ENCODE measurements around the gene CACNB4. TPM values are rescaled to one million over a fixed set of nuclear protein-coding genes. Genes with fewer than 3 reads are reported as not detected.

CACNB4 gene
- total and polyA plus RNA-seq, 9 of the 15 experiments (the other 6 are each of a cell fraction or from before 2014, with no cell fraction given) = 0.01 to 0.20 (median 0.04) TPM; not detected in 1

DNA sequence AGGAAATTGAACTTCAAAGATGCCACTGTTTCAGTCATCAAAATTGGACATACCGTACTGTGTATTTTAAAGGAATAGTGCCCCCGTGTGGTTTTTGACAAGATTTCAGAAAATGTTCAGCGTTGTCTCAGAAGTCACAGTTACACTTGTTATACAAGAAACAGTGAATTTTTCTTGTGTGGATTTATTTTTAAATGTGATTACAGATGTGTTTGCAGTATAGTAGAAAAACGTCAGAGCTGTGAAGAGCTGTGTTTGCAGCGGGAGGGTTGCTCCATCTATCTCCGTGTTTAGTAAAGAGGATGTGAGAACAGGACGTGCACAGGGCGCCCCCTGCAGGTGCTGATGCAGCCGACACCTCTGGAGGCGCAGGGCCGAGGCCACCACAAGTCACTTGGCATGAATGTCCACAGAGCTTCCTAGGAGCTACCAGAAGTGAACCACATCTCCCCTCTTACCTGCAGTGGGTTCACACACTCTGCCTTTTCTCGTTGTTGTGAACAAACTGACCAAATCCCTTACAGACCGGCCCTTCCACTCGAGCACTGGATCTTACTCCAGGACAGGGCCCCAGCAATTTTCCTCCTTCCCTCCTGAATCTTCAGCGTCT is 73.1 kb downstream of the CACNB4 start (continued):
- TF ChIP-seq ZNF311 (CRISPR knock-in tag; IDR thresholded peaks at IDR 0.05) = no peak
- TF ChIP-seq, protein P1, sequence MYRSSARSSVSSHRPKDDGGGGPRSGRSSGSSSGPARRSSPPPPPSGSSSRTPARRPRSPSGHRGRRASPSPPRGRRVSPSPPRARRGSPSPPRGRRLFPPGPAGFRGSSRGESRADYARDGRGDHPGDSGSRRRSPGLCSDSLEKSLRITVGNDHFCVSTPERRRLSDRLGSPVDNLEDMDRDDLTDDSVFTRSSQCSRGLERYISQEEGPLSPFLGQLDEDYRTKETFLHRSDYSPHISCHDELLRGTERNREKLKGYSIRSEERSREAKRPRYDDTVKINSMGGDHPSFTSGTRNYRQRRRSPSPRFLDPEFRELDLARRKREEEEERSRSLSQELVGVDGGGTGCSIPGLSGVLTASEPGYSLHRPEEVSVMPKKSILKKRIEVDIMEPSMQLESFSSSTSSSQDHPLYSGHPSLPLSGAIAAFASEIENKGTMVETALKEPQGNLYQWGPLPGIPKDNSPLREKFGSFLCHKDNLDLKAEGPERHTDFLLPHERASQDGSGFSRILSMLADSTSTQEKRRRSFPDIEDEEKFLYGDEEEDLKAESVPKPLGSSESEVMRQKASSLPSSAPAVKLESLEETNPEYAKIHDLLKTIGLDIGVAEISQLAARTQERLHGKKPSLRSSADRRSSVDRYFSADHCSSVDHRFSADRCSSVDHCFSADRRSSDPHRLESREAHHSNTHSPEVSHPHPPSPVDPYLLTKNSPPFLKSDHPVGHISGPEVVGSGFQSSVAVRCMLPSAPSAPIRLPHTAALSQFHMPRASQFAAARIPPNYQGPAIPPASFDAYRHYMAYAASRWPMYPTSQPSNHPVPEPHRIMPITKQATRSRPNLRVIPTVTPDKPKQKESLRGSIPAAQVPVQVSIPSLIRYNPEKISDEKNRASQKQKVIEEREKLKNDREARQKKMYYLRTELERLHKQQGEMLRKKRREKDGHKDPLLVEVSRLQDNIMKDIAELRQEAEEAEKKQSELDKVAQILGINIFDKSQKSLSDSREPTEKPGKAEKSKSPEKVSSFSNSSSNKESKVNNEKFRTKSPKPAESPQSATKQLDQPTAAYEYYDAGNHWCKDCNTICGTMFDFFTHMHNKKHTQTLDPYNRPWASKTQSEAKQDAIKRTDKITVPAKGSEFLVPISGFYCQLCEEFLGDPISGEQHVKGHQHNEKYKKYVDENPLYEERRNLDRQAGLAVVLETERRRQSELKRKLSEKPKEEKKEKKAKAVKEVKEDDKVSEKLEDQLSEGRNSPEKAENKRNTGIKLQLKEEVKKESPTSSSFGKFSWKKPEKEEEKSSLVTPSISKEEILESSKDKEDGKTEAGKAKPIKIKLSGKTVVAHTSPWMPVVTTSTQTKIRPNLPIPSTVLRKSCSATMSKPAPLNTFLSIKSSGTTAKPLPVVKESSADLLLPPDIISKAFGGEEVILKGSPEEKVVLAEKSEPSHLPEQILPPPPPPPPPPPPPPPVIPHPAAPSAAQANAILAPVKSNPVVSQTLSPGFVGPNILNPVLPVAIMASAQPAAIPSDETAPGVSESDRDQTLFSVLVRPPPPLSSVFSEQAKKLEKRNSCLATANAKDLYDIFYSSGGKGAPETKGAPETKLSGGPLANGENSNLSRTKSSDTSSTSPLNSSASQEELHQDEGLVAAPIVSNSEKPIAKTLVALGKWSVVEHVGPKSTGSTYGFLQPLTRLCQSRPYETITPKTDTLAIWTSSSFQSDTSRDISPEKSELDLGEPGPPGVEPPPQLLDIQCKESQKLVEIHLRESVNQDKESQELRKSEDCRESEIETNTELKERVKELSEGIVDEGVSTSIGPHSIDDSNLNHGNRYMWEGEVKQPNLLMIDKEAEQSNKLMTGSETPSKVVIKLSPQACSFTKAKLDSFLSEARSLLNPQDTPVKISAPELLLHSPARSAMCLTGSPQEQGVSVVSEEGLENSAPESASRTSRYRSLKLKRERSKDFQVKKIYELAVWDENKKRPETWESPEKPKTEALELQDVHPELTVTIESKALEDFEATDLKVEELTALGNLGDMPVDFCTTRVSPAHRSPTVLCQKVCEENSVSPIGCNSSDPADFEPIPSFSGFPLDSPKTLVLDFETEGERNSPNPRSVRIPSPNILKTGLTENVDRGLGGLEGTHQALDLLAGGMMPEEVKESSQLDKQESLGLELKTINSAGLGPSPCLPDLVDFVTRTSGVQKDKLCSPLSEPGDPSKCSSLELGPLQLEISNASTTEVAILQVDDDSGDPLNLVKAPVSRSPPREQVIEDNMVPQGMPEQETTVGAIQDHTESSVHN (IDR thresholded peaks at IDR 0.05; ENCODE audit: borderline replicate concordance in 1 of 2, low read depth in 1 of 2) = no peak
- TF ChIP-seq, protein P2, sequence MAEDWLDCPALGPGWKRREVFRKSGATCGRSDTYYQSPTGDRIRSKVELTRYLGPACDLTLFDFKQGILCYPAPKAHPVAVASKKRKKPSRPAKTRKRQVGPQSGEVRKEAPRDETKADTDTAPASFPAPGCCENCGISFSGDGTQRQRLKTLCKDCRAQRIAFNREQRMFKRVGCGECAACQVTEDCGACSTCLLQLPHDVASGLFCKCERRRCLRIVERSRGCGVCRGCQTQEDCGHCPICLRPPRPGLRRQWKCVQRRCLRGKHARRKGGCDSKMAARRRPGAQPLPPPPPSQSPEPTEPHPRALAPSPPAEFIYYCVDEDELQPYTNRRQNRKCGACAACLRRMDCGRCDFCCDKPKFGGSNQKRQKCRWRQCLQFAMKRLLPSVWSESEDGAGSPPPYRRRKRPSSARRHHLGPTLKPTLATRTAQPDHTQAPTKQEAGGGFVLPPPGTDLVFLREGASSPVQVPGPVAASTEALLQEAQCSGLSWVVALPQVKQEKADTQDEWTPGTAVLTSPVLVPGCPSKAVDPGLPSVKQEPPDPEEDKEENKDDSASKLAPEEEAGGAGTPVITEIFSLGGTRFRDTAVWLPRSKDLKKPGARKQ (CRISPR knock-in tag; IDR thresholded peaks at IDR 0.05) = no peak
- TF ChIP-seq SMARCC2 (IDR thresholded peaks at IDR 0.05; ENCODE audit: low read depth) = no peak
- TF ChIP-seq BRD9 (IDR thresholded peaks at IDR 0.05; ENCODE audit: low read depth, partially characterized antibody) = no peak
- TF ChIP-seq L3MBTL2 (IDR thresholded peaks at IDR 0.05) = peak; percentile 45; the same call in 1 of the 2 replicates
- TF ChIP-seq RBM25 (IDR thresholded peaks at IDR 0.05; ENCODE audit: low read depth, low read length, severe bottlenecking) = no peak
- no peak for TF ChIP-seq HOXB6 (CRISPR knock-in tag; IDR thresholded peaks at IDR 0.05; ENCODE audit: borderline replicate concordance)
- no peak for TF ChIP-seq TAL1 (IDR thresholded peaks at IDR 0.05)
- TF ChIP-seq PTBP1 (IDR thresholded peaks at IDR 0.05; ENCODE audit: low read depth, low read length) = no peak
- TF ChIP-seq HDAC2 (IDR thresholded peaks at IDR 0.05) = 0 out of 2 replicates have a peak, but pooled peaks have one; percentile 34
- TF ChIP-seq JUN (IDR thresholded peaks at IDR 0.05; ENCODE audit: borderline replicate concordance, low read depth, low read length) = no peak
- TF ChIP-seq JUN (CRISPR knock-in tag; IDR thresholded peaks at IDR 0.05; ENCODE audit: borderline replicate concordance) = no peak
- TF ChIP-seq ZNF695 (CRISPR knock-in tag; IDR thresholded peaks at IDR 0.05) = no peak
- TF ChIP-seq TBL1XR1 (IDR thresholded peaks at IDR 0.05; ENCODE audit: low read length in 2 of 2) = no peak
- TF ChIP-seq ZNF274 (IDR thresholded peaks at IDR 0.05; ENCODE audit: borderline replicate concordance, low read depth, low read length) = no peak
- TF ChIP-seq ZNF232 (CRISPR knock-in tag; IDR thresholded peaks at IDR 0.05) = no peak
- TF ChIP-seq SMC3 (conservative IDR thresholded peaks at IDR 0.05; ENCODE audit: insufficient read depth, low read depth, low read length) = peak; percentile 66
- no peak for TF ChIP-seq ADNP (tag; IDR thresholded peaks at IDR 0.05)
- TF ChIP-seq ZNF354B (CRISPR knock-in tag; IDR thresholded peaks at IDR 0.05) = no peak
- no peak for TF ChIP-seq TBP (optimal IDR thresholded peaks at IDR 0.05; ENCODE audit: low read depth, low read length)

All from K562 (cell line).